Subcutaneous adipose tissue (tissue), 4 donors: ENCODE measurements around the gene PSMF1. TPM values are rescaled to one million over a fixed set of nuclear protein-coding genes. Genes with fewer than 3 reads are reported as not detected.

Source experiments
- CTCF ChIP-seq: fragments of 450-650 bp; IDR thresholded peaks from one replicate; pipeline ENCODE4 v1.5.1; 2016; ENCODE audit warnings: low read depth, mild to moderate bottlenecking, control low read depth, antibody characterized with exemption, moderate library complexity
- total RNA-seq, 4 donors: library from RNA; depleted of rRNA; stranded (reverse); fragments of >200 nt; gene quantifications; one replicate each; pipeline ENCODE4 v1.1.0, GENCODE V29; 2016

PSMF1 gene
- total RNA-seq, 4 donors from 2014 or later: 48.0 to 102 (median 57.8) TPM

DNA sequence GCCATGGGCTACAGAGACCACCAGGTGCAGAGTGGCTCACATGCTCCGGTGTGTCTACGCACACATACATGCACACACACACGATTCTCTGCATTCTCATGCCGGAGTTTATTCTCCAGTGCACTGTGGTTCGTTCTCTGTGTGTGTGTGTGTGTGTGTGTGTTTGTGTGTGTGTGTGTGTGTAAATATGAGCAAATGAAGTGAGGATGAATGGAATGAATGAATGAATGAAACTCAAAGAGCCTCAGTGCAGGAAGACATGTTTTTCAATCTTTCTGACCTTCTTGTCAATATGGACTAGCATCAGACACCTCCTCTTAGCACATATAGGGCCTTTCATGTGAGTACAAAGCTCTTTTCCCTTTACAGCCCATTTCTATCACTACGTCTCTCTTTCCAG, 64.8 kb downstream of the PSMF1 start:
- no peak for TF ChIP-seq CTCF

- TF ChIP-seq CTCF: no peak
Measured at GRCh38 chr20:1184260-1184637, 65.8 kb downstream of the PSMF1 start.

DNA sequence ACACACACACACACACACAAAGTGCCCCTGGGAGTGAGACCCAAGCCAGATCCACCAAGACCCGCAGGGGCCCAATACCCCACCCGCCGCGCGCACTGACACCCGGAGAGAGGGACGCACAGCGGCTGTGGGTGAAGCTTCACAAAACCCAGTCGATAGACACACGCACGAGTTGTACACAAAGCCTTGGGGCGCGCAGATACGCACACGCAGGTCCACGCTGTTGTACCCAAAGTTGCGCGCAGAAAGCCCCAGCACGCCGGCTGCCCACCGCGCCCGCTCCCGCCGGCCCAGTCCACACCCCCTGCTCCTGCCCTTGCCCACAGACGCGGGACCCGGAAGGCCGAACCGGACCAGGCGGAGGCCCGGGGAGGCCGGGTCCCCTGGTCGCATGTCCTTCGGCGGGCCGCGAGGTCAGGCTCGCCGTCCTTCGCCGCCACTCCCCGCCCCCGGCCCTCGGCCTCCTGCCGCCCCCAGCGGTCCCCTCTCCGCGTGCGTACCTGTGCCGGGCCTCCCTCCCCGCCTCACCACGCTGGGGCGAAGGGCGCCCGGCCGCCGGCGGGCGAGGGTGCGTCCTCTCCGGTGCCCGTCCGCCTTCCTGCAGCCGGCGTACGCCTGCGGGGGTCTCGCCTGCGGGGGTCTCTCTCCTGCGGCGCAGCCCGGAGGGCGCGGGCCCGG, 66.4 kb downstream of the PSMF1 start, which contains the start of gene TMEM74B:
TSS of gene TMEM74B (minus strand) at position 344 of the 678 bp plus-strand sequence. CDS start 1,180 bp downstream, outside the sequence.
- no peak for TF ChIP-seq CTCF

DNA sequence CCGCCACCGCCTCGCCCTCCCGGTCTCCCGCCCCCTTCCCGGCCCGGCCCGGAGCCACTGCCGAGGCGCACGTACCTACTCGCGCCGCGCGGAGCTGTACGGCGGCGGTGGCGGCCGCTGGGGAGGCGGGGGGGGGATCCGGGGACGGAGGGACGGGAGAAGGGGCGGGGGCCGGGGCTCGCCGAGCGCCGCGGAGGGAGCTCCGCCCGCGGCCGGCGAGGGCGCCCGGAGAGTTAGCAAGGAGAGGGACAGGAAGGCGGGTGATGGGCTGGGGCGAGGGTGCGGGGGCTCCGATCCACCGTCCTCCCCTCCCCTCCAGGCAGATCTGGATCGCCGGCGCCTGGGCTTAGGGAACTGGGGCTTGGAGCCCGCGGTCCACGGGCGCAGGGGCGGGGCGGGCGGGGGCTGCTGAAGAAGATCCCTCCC, 66.9 kb downstream of the PSMF1 start:
- TF ChIP-seq CTCF: no peak

DNA sequence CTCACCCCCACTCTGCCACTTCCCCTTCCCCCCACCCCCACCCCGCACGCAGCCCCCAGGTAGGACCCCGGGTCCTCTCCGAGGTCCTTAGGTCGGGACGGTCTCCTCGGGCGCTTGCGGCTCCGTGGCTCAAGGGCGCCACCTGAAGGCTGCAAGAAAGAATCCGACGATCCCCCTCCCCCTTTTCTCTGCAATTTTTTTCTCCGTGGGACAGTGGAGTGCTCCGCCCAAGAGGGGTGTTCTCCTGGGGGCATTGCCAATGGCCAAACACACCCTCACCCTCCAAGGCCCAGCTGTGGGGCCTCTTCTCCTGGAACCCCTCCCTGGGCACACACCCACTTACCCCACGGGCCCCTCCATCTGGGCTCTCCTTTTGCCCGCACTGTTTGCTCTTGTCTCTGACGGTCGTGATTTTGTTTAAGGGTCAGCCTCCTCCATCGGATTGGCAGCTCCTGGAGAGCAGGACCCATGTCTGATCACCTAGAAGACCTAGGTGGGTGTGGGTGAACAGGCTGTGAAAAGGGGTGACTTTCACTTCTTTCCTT, 67.5 kb downstream of the PSMF1 start:
- no peak for TF ChIP-seq CTCF

- no peak for TF ChIP-seq CTCF
Measured at GRCh38 chr20:1186367-1186991, 68.1 kb downstream of the PSMF1 start.

DNA sequence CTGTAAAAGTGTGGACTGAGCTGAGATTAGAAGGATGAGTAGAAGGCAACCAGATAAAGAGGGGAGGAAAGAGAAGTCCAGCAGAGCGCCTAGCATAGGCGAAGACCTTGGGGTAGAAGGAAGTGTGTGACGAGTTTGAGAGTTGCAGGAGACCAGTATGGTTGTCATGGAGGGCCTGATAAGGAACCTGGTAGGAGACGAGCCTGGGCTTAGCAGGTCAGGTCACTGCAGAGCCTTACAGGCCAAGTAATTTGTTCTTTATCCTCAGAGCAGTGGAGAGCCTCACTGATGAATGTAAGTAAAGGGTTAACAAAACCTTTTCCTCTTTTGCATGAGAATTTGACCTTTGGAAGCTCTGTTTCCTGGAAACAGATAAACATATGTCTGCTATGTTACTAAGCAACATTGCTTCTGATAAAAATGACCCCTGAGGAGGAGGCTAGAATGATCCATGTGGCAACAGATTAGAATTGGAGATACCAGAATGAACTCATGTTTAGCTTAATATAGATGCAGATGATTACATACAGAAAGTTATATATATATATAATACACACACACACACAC, 69.3 kb downstream of the PSMF1 start:
- no peak for TF ChIP-seq CTCF
